Caki2 (cell line): ENCODE measurements around the gene DENND5B. TPM values are rescaled to one million over a fixed set of nuclear protein-coding genes. Genes with fewer than 3 reads are reported as not detected.
A peak's percentile ranks its signal among the peaks of the same experiment; 100 is the strongest.
"Not testable (repeated sequence)": the region's sequence is repeated elsewhere in the genome, so short reads cannot be mapped to it uniquely, and the experiment has no call there.

Experiments used
- DNase-seq: peaks from one replicate; pipeline ENCODE4 v3.0.0-alpha.2; 2015; ENCODE audit warnings: low read depth
- in situ Hi-C: cut with HindIII; loops from 2 replicates; pipeline ENCODE4 v1.10.0; 2016; ENCODE audit warnings: low sequenced_read_pairs, low pct_unique_long_range_greater_than_20kb, mixed read lengths
- total RNA-seq: library from RNA; depleted of rRNA; stranded (reverse); fragments of >200 nt; shearing (Covaris generic); gene quantifications from 2 replicates; pipeline ENCODE4 v1.2.3, GENCODE V29; 2014; ENCODE audit warnings: low replicate concordance

Gene DENND5B
- total RNA-seq, 1 experiment from 2014 or later = 27.7 TPM

- in situ Hi-C loops = no loop called here
Observed at GRCh38 chr12:31568498-31568897, 22.4 kb downstream of the DENND5B start.

GRCh38 chr12:31567029-31567428 lies 23.9 kb downstream of the DENND5B start:
- in situ Hi-C loops = no loop called here
- DNase-seq = no peak

More at GRCh38 chr12:31568498-31568897, 22.4 kb downstream of the DENND5B start:
- no peak for DNase-seq

- in situ Hi-C loops = no loop called here
Observed at GRCh38 chr12:31566547-31566946, 24.4 kb downstream of the DENND5B start.

GRCh38 chr12:31562594-31563328 lies 28.2 kb downstream of the DENND5B start:
- no peak for DNase-seq
- in situ Hi-C loops = no loop called here

More at GRCh38 chr12:31566547-31566946, 24.4 kb downstream of the DENND5B start:
- DNase-seq = no peak

- in situ Hi-C loops = no loop called here
- DNase-seq = no peak
Observed at GRCh38 chr12:31560516-31560915, 30.4 kb downstream of the DENND5B start.

- in situ Hi-C loops = no loop called here
- no peak for DNase-seq
Observed at GRCh38 chr12:31558521-31558920, 32.4 kb downstream of the DENND5B start.

GRCh38 chr12:31557707-31558106 lies 33.2 kb downstream of the DENND5B start:
- in situ Hi-C loops = no loop called here
- DNase-seq = no peak

GRCh38 chr12:31555466-31555865 lies 35.5 kb downstream of the DENND5B start:
- DNase-seq, in situ Hi-C loops: not testable (repeated sequence)

- in situ Hi-C loops, DNase-seq: not testable (repeated sequence)
Observed at GRCh38 chr12:31550590-31550989, 40.3 kb downstream of the DENND5B start.

- in situ Hi-C loops = no loop called here
Observed at GRCh38 chr12:31536672-31537071, 54.3 kb downstream of the DENND5B start.

GRCh38 chr12:31533470-31533869 lies 57.5 kb downstream of the DENND5B start:
- no peak for DNase-seq
- in situ Hi-C loops = no loop called here

More at GRCh38 chr12:31536672-31537071, 54.3 kb downstream of the DENND5B start:
- DNase-seq = no peak

GRCh38 chr12:31531893-31532292 lies 59.0 kb downstream of the DENND5B start:
- in situ Hi-C loops = no loop called here
- no peak for DNase-seq

GRCh38 chr12:31528095-31528494 lies 62.8 kb downstream of the DENND5B start:
- no peak for DNase-seq
- in situ Hi-C loops = no loop called here

- no peak for DNase-seq
Observed at GRCh38 chr12:31527083-31527482, 63.9 kb downstream of the DENND5B start.

GRCh38 chr12:31526158-31526546 lies 64.8 kb downstream of the DENND5B start:
- DNase-seq = peak; percentile 71
- in situ Hi-C loops = no loop called here

More at GRCh38 chr12:31527083-31527482, 63.9 kb downstream of the DENND5B start:
- in situ Hi-C loops = no loop called here

- DNase-seq = no peak
- in situ Hi-C loops = no loop called here
Observed at GRCh38 chr12:31525496-31526157, 65.3 kb downstream of the DENND5B start.

- DNase-seq = peak; percentile 50
- in situ Hi-C loops = no loop called here
Observed at GRCh38 chr12:31524791-31525495, 66.0 kb downstream of the DENND5B start.

- DNase-seq = no peak
- in situ Hi-C loops = no loop called here
Observed at GRCh38 chr12:31523306-31523705, 67.6 kb downstream of the DENND5B start.

GRCh38 chr12:31522607-31523006 lies 68.3 kb downstream of the DENND5B start:
- in situ Hi-C loops = no loop called here

More at GRCh38 chr12:31522607-31523006, 68.3 kb downstream of the DENND5B start:
- DNase-seq = no peak
